RPMI8226 (cell line): Measurements from ENCODE around the gene ING3.
"Not testable (repeated sequence)": the region's sequence is repeated elsewhere in the genome, so short reads cannot be mapped to it uniquely, and the experiment has no call there.

Experiments used
- DNase-seq: peaks from one replicate; pipeline ENCODE4 v3.0.0-alpha.2; 2015

ING3 gene

GRCh38 chr7:121003986-121004685, 53.6 kb downstream of the ING3 start:
- no peak for DNase-seq

GRCh38 chr7:121005058-121005457, 54.5 kb downstream of the ING3 start:
- DNase-seq = not testable (repeated sequence)

GRCh38 chr7:121005996-121006584, 55.5 kb downstream of the ING3 start:
- DNase-seq = no peak

GRCh38 chr7:121006711-121007315, 56.2 kb downstream of the ING3 start:
- DNase-seq = no peak

GRCh38 chr7:121008816-121009215, 58.2 kb downstream of the ING3 start:
- DNase-seq = no peak

GRCh38 chr7:121011401-121011800, 60.8 kb downstream of the ING3 start:
- no peak for DNase-seq

GRCh38 chr7:121012170-121012874, 61.7 kb downstream of the ING3 start:
- no peak for DNase-seq

GRCh38 chr7:121012919-121013318, 62.3 kb downstream of the ING3 start:
- no peak for DNase-seq

- DNase-seq = no peak
Measured at GRCh38 chr7:121015560-121015959, 65.0 kb downstream of the ING3 start.

- DNase-seq = no peak
Measured at GRCh38 chr7:121016966-121017365, 66.4 kb downstream of the ING3 start.

- DNase-seq = no peak
Measured at GRCh38 chr7:121017586-121017985, 67.0 kb downstream of the ING3 start.

GRCh38 chr7:121019018-121019417, 68.4 kb downstream of the ING3 start:
- no peak for DNase-seq

- DNase-seq = no peak
Measured at GRCh38 chr7:121020249-121020988, 69.8 kb downstream of the ING3 start.

- DNase-seq = no peak
Measured at GRCh38 chr7:121020989-121021969, 70.7 kb downstream of the ING3 start.

GRCh38 chr7:121023194-121023593, 72.6 kb downstream of the ING3 start:
- DNase-seq = no peak

- no peak for DNase-seq
Measured at GRCh38 chr7:121023683-121024511, 73.3 kb downstream of the ING3 start.

GRCh38 chr7:121024611-121025010, 74.0 kb downstream of the ING3 start:
- DNase-seq = no peak

GRCh38 chr7:121026159-121026558, 75.6 kb downstream of the ING3 start:
- no peak for DNase-seq

GRCh38 chr7:121026577-121027111, 76.1 kb downstream of the ING3 start:
- DNase-seq = no peak
